ENCODE measurements around the gene LRP5. TPM values are rescaled to one million over a fixed set of nuclear protein-coding genes. Genes with fewer than 3 reads are reported as not detected.

Gene LRP5
- total RNA-seq, 2 donors from 2014 or later = 81.0 to 110 TPM

DNA sequence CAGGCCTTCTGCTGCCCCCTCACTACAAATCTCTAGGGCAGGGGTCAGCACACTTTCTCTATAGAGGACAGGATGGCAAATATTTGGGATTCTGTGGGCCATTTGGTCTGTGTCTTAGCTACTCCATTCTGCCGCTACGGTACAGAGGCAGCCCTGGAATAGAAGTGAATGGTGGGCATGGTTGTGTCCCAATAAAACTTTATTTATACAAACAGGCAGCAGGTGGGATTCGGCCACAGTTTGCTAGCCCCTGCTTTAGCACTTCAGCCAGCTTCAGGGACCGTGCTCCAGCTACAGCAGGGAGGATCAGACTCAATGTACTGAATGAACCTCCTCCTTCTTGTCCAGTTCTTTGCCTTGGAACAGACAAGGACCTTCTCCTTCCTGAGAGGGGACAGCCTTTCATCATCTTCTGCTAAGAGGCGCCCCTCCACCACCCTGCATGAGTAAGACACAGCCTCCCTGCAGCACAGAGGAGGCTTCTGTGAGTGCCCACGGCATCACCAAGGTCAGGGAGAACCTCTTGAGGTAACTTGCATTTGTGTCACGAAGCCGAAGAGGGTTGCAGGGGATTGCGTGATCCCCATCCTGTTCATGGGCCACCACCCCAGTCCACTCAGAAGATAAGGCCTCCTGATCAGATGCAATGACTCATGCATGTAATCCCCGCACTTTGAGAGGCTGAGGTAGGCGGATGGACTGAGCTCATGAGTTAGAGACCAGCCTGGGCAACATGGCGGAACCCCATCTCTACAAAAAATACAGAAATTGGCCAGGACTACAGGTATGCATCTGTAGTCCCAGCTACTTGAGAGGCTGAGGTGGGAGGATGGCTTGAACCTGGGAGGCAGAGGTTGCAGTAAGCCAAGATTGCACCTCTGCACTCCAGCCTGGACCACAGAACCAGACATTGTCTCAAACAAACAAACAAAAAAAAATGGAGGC, 45.2 kb upstream of the LRP5 start:
- Histone ChIP-seq H3K9ac (ENCODE audit: low read depth in 2 of 2, low read length in 2 of 2) (no peak overlapping the region), H3K4me1 (peaks cover 8% of the 10 kb centered on the region), H3K4me3 (no peak overlapping the region), H3K9me3 (no peaks in the 10 kb centered on the region), H3K36me3 (no peaks in the 10 kb centered on the region), H3K27me3 (no peaks in the 10 kb centered on the region), H3K27ac (no peak overlapping the region)
- intact Hi-C loops (cut with DNase I) = no loop called here
- TF ChIP-seq, protein P1, sequence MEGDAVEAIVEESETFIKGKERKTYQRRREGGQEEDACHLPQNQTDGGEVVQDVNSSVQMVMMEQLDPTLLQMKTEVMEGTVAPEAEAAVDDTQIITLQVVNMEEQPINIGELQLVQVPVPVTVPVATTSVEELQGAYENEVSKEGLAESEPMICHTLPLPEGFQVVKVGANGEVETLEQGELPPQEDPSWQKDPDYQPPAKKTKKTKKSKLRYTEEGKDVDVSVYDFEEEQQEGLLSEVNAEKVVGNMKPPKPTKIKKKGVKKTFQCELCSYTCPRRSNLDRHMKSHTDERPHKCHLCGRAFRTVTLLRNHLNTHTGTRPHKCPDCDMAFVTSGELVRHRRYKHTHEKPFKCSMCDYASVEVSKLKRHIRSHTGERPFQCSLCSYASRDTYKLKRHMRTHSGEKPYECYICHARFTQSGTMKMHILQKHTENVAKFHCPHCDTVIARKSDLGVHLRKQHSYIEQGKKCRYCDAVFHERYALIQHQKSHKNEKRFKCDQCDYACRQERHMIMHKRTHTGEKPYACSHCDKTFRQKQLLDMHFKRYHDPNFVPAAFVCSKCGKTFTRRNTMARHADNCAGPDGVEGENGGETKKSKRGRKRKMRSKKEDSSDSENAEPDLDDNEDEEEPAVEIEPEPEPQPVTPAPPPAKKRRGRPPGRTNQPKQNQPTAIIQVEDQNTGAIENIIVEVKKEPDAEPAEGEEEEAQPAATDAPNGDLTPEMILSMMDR (IDR thresholded peaks at IDR 0.05) = no peak
- no peak for DNase-seq

DNA sequence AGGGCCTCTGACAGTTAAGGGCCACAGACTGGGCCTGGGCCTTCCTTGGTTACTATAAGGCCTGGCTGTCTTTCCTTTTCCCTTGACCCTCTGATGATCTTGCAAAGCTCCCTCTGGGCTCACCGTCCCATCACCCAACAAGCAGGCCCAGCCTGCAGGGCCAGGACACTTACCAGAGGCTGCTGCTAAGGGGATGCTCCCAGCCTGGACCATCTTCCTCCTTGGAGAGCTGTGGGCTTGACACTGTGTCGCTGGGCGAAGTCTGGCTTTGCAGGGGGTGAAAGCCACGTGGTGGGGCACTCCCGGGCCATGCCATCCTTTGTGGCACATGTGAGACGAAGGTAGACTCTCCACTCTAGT, 44.5 kb upstream of the LRP5 start:
- TF ChIP-seq, protein P1 (IDR thresholded peaks at IDR 0.05) = no peak
- no peaks in the 10 kb centered on the region for H3K9me3 ChIP-seq
- intact Hi-C loops (cut with DNase I) = no loop called here
- no peak overlapping the region for H3K9ac ChIP-seq (ENCODE audit: low read depth in 2 of 2, low read length in 2 of 2)
- no peaks in the 10 kb centered on the region for H3K36me3 ChIP-seq
- no peaks in the 10 kb centered on the region for H3K27me3 ChIP-seq
- H3K27ac ChIP-seq = no peak overlapping the region
- no peak overlapping the region for H3K4me3 ChIP-seq
- H3K4me1 ChIP-seq = peaks cover 8% of the 10 kb centered on the region
- DNase-seq = no peak

DNA sequence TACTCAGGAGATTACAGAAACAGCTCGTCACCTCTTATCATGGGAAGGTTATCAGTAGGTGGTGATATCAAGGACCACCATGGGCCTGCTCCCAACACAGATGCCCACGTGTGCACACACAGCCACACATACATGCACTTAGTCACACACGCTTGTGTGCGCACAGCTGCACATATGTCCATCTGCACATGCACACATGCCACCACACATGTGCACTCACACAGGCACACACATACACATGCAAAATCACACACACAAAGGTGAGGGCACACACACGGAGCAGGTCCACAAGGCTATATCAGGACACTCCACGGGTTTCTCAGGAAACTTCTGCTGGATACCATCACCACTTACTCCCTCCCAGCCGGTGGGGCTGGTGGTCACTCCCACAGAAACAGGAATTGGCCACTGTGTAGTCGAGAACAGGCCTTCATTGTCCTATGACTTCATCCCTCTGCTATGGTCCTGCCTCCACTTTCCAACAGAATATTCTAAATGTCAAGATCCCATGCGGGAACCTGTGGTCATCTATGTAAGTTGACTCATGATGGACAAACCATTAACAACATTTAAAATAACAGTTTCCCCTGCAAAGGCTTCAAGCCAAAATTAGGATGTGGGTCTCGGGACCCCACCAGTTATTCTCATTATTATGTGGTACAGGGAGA, 42.8 kb upstream of the LRP5 start:
- H3K36me3 ChIP-seq = no peaks in the 10 kb centered on the region
- no peak overlapping the region for H3K27ac ChIP-seq
- no peak overlapping the region for H3K4me3 ChIP-seq
- intact Hi-C loops (cut with DNase I) = no loop called here
- peak overlapping the region in 1 of 2 donors; percentile 99 for H3K9ac ChIP-seq (ENCODE audit: low read depth in 2 of 2, low read length in 2 of 2)
- H3K9me3 ChIP-seq = no peaks in the 10 kb centered on the region
- peaks cover 8% of the 10 kb centered on the region for H3K4me1 ChIP-seq
- DNase-seq = no peak
- H3K27me3 ChIP-seq = no peaks in the 10 kb centered on the region
- TF ChIP-seq, protein P1 (IDR thresholded peaks at IDR 0.05) = no peak

DNA sequence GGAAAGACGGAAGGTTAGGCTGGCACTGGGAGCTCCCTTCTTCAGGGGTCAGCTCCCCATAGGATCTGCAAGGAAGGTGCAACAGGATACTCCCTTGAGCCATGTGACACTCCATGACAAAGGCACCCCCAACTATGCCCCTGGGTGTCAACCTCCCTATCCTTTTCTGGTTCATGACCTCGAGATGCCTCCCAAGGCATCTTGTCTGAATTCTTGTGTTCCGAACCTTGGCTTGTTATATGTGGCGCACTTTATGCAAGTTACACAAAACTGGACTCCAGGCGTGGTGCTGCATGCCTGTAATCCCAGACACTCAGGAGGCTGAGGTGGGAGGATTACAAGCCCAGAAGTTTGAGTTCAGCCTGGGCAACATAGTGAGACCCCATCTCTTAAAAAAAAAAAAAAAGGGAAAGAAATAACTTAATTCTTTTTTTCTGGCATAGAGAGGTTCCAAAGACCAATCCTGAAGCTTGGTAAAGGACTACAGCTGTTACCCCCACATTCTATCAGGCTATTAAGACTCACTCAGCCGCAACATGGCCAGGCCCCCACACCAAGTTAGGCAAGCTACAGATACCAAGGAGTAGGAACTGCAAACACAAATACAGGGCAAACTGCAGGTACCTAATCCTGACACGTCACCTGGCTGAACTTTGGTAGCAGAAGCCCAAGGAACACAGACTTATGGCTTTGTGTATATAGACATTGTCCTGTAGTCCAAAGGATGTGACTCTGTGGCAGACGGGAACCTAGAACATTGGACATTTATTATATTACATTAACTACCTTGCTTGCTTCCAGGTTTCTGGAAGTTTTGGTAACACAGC, 42.0 kb upstream of the LRP5 start:
- intact Hi-C loops (cut with DNase I) = no loop called here
- DNase-seq = peak; percentile 55
- H3K4me1 ChIP-seq = peaks cover 8% of the 10 kb centered on the region

More for the DNA sequence above, 42.0 kb upstream of the LRP5 start:
- Histone ChIP-seq H3K9ac (ENCODE audit: low read depth in 2 of 2, low read length in 2 of 2) (peak overlapping the region; percentile 98 to 99), H3K27ac (peak overlapping the region; percentile 97), H3K27me3 (no peaks in the 10 kb centered on the region), H3K4me3 (peak overlapping the region; percentile 75), H3K36me3 (no peaks in the 10 kb centered on the region), H3K9me3 (no peaks in the 10 kb centered on the region)
- TF ChIP-seq, protein P1 (IDR thresholded peaks at IDR 0.05) = no peak

All from colonic mucosa (tissue), 4 donors.